Mucosa of descending colon (tissue), 3 donors: Measurements from ENCODE around the gene AGR3. TPM values are rescaled to one million over a fixed set of nuclear protein-coding genes. Genes with fewer than 3 reads are reported as not detected.

Experiments used
- ATAC-seq: fragments of 200-7000 bp; cut with Tn5 transposase; one replicate; pipeline ENCODE4 v1.9.1; 2020; ENCODE audit warnings: mild to moderate bottlenecking, moderate library complexity
- DNase-seq, 3 donors: peaks; one replicate each; pipeline ENCODE4 v3.0.0-alpha.2; 2020
- H3K36me3 ChIP-seq: fragments of 200-600 bp; one replicate; pipeline ENCODE4 v1.8.0; 2021; ENCODE audit warnings: low read depth, mild to moderate bottlenecking
- H3K4me1 ChIP-seq: fragments of 200-600 bp; one replicate; pipeline ENCODE4 v1.8.0; 2021; ENCODE audit warnings: low read depth, mild to moderate bottlenecking
- H3K4me3 ChIP-seq: fragments of 200-600 bp; one replicate; pipeline ENCODE4 v1.8.0; 2021; ENCODE audit warnings: mild to moderate bottlenecking
- H3K9me3 ChIP-seq: fragments of 200-600 bp; one replicate; pipeline ENCODE4 v1.8.0; 2021; ENCODE audit warnings: mild to moderate bottlenecking
- CTCF ChIP-seq: fragments of 200-600 bp; IDR thresholded peaks from one replicate; pipeline ENCODE4 v1.8.0; 2022; ENCODE audit warnings: antibody characterized with exemption, mild to moderate bottlenecking
- intact Hi-C, 2 donors: fragments of 100-400 bp; cut with DNase I in 1 of 2; cut with micrococcal nuclease in 1 of 2; formaldehyde crosslinking; loops; one replicate each; pipeline versions ENCODE4 v1.11.0 to v1.11.1; 2022; cut with DNase I, micrococcal nuclease
- total RNA-seq, 3 donors: library from RNA; stranded (reverse); fragmentation: NEBNext Ultra II Directional in 2 of 3; extraction: Animal tissue kit (Norgen Biotek cat#: 25700) in 2 of 3; gene quantifications; one replicate each; pipeline versions ENCODE4 v1.2.1 to v1.2.4, GENCODE V29; 2021 to 2023
- donor health status: DM: no; HTN: no; CAD: no; lungs with moderate emphysema.
- donor health status: DM: no; HTN: no; CAD: no.
- donor health status: DM: no; HTN: yes; CAD: no.

The AGR3 gene
- total RNA-seq, 3 donors from 2014 or later = 54.9 to 172 (median 122) TPM

GRCh38 chr7:16912540-16912939 lies 30.8 kb upstream of the AGR3 start:
- TF ChIP-seq CTCF = no peak
- intact Hi-C loops = no loop called here
- DNase-seq = no peak
- H3K9me3 ChIP-seq = no peaks in the 10 kb centered on the region
- ATAC-seq = no peak
- H3K36me3 ChIP-seq = no peaks in the 10 kb centered on the region
- H3K4me1 ChIP-seq = no peaks in the 10 kb centered on the region
- no peak overlapping the region for H3K4me3 ChIP-seq

GRCh38 chr7:16908561-16908960 lies 26.8 kb upstream of the AGR3 start:
- Histone ChIP-seq H3K36me3 (no peaks in the 10 kb centered on the region), H3K4me3 (no peak overlapping the region), H3K9me3 (no peaks in the 10 kb centered on the region), H3K4me1 (no peaks in the 10 kb centered on the region)
- ATAC-seq (no peak), DNase-seq (no peak)
- TF ChIP-seq CTCF = no peak
- intact Hi-C loops = no loop called here

- no peak for DNase-seq
- intact Hi-C loops = no loop called here
- Histone ChIP-seq H3K4me3 (no peak overlapping the region), H3K36me3 (no peaks in the 10 kb centered on the region), H3K4me1 (no peaks in the 10 kb centered on the region), H3K9me3 (no peaks in the 10 kb centered on the region)
- peak; percentile 82 for ATAC-seq
- no peak for TF ChIP-seq CTCF
Measured at GRCh38 chr7:16905300-16906044, 23.7 kb upstream of the AGR3 start.

GRCh38 chr7:16904076-16904475 lies 22.3 kb upstream of the AGR3 start:
- no peaks in the 10 kb centered on the region for H3K9me3 ChIP-seq
- H3K4me1 ChIP-seq = no peaks in the 10 kb centered on the region
- H3K36me3 ChIP-seq = no peaks in the 10 kb centered on the region
- intact Hi-C loops = no loop called here
- no peak overlapping the region for H3K4me3 ChIP-seq
- no peak for DNase-seq
- ATAC-seq = no peak
- no peak for TF ChIP-seq CTCF

- ATAC-seq = no peak
- TF ChIP-seq CTCF = no peak
- no peaks in the 10 kb centered on the region for H3K9me3 ChIP-seq
- intact Hi-C loops = no loop called here
- no peaks in the 10 kb centered on the region for H3K4me1 ChIP-seq
- DNase-seq = no peak
- no peaks in the 10 kb centered on the region for H3K36me3 ChIP-seq
- no peak overlapping the region for H3K4me3 ChIP-seq
Measured at GRCh38 chr7:16900209-16900768, 18.5 kb upstream of the AGR3 start.
